WI38 (cell line): Measurements from ENCODE around the gene IL1RAPL1.

Source experiments
- H3K4me3 ChIP-seq: 2 replicates; pipeline ENCODE4 v1.5.1; 2011; ENCODE audit warnings: low read depth, mild to moderate bottlenecking, control low read depth, low read length
- CTCF ChIP-seq: IDR thresholded peaks from 2 replicates; pipeline ENCODE4 v1.5.1; 2012; ENCODE audit warnings: low read depth, mild to moderate bottlenecking, control low read depth, low read length

Gene IL1RAPL1

GRCh38 chrX:29792335-29792734, 1205.1 kb downstream of the IL1RAPL1 start:
- H3K4me3 ChIP-seq, result no peak overlapping the region
- no peak for TF ChIP-seq CTCF

- TF ChIP-seq CTCF, result no peak
- no peak overlapping the region for H3K4me3 ChIP-seq
These were observed 1209.9 kb downstream of the IL1RAPL1 start for GRCh38 chrX:29797156-29797555.

GRCh38 chrX:29798469-29798868, 1211.2 kb downstream of the IL1RAPL1 start:
- no peak overlapping the region for H3K4me3 ChIP-seq
- no peak for TF ChIP-seq CTCF

GRCh38 chrX:29813174-29813573, 1225.9 kb downstream of the IL1RAPL1 start:
- no peak overlapping the region for H3K4me3 ChIP-seq
- TF ChIP-seq CTCF, result no peak

GRCh38 chrX:29824176-29824906, 1237.1 kb downstream of the IL1RAPL1 start:
- no peak overlapping the region for H3K4me3 ChIP-seq
- no peak for TF ChIP-seq CTCF

GRCh38 chrX:29826742-29827141, 1239.5 kb downstream of the IL1RAPL1 start:
- H3K4me3 ChIP-seq, result no peak overlapping the region
- no peak for TF ChIP-seq CTCF

- H3K4me3 ChIP-seq, result no peak overlapping the region
- no peak for TF ChIP-seq CTCF
These were observed 1247.1 kb downstream of the IL1RAPL1 start for GRCh38 chrX:29834311-29834710.
